ENCODE measurements around the gene PPP1R7.

DNA sequence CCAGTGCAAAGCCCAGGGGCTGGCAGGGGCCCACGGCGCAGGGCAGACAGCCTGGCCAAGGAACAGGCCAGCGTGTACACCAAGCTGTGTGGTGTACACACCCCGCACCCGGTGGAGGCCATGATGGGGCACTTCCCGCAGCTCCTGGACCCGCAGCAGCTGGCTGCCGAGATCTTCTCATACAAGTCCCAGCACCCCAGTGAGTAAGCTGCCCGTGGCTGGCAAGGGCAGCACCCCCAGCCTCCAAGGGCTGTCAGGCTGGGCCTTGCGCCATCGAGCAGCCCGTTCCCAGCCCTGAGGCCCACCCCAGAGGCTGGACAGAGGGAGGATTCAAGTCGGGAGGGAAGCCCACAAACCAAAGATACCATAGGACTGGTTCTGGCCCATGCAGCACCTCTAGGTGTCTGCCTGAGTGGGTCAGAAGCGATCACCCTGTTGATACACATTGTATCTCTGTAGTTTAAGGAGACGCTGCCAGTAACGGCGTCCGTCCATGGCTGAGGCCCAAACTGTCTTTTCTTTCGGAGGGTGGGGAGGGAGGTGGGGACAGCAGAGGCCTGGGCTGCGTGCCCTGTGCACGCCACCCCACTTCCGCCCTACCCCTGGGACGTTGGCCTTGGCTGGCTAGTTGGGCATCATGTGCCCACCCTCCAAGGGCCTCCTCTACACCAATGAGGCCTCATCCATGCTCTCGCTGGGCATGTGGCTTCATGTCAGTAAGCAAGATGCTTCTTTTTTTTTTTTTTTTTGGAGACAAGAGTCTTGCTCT, 31.3 kb upstream of the PPP1R7 start:
- TF ChIP-seq, protein P1, sequence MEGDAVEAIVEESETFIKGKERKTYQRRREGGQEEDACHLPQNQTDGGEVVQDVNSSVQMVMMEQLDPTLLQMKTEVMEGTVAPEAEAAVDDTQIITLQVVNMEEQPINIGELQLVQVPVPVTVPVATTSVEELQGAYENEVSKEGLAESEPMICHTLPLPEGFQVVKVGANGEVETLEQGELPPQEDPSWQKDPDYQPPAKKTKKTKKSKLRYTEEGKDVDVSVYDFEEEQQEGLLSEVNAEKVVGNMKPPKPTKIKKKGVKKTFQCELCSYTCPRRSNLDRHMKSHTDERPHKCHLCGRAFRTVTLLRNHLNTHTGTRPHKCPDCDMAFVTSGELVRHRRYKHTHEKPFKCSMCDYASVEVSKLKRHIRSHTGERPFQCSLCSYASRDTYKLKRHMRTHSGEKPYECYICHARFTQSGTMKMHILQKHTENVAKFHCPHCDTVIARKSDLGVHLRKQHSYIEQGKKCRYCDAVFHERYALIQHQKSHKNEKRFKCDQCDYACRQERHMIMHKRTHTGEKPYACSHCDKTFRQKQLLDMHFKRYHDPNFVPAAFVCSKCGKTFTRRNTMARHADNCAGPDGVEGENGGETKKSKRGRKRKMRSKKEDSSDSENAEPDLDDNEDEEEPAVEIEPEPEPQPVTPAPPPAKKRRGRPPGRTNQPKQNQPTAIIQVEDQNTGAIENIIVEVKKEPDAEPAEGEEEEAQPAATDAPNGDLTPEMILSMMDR (conservative IDR thresholded peaks at IDR 0.05; ENCODE audit: low read length), result no peak
- TF ChIP-seq EZH2phosphoT487 (IDR thresholded peaks at IDR 0.05; ENCODE audit: borderline replicate concordance), result no peak

All from Loucy (cell line).